ENCODE results near the gene FECH.
"Not testable (repeated sequence)": the region's sequence is repeated elsewhere in the genome, so short reads cannot be mapped to it uniquely, and the experiment has no call there.

Gene FECH

GRCh38 chr18:57527556-57528229 is 58.8 kb downstream of the FECH start:
- DNase-seq, result no peak

- peak; percentile 6 for DNase-seq
Measured at GRCh38 chr18:57523171-57523956, 63.1 kb downstream of the FECH start.

GRCh38 chr18:57522348-57522747 is 64.2 kb downstream of the FECH start:
- DNase-seq, result not testable (repeated sequence)

GRCh38 chr18:57519668-57520424 is 66.7 kb downstream of the FECH start:
- no peak for DNase-seq

- no peak for DNase-seq
Measured at GRCh38 chr18:57518533-57518932, 68.0 kb downstream of the FECH start.

- no peak for DNase-seq
Measured at GRCh38 chr18:57516056-57516455, 70.4 kb downstream of the FECH start.

GRCh38 chr18:57505231-57505630 is 81.3 kb downstream of the FECH start:
- no peak for DNase-seq

GRCh38 chr18:57502624-57503023 is 83.9 kb downstream of the FECH start:
- no peak for DNase-seq

GRCh38 chr18:57498682-57499256 is 87.7 kb downstream of the FECH start:
- DNase-seq, result no peak
